DND-41 (cell line): Measurements from ENCODE around the gene NFATC2.
"Not testable (repeated sequence)": the region's sequence is repeated elsewhere in the genome, so short reads cannot be mapped to it uniquely, and the experiment has no call there.

Experiments
- ATAC-seq: fragments of 200-7000 bp; cut with Tn5 transposase; 3 replicates; pipeline ENCODE4 v1.9.1; 2021; ENCODE audit warnings: low read depth; ENCODE audit not compliant: insufficient read depth
- DNase-seq: peaks from one replicate; pipeline ENCODE4 v3.0.0-alpha.2; 2020
- H2AFZ ChIP-seq: 2 replicates; pipeline ENCODE4 v1.6.0; 2012; ENCODE audit warnings: low read depth, low read length
- H3K27ac ChIP-seq: 2 replicates; pipeline ENCODE4 v1.5.1; 2012; ENCODE audit warnings: low read length, inconsistent platforms
- H3K27me3 ChIP-seq: fragments of 200-600 bp; sonication (generic); 2 replicates; pipeline ENCODE4 v1.6.0; 2012; ENCODE audit warnings: low read length, mild to moderate bottlenecking, inconsistent platforms; ENCODE audit not compliant: insufficient read depth, poor library complexity
- H3K36me3 ChIP-seq: 2 replicates; pipeline ENCODE4 v1.5.1; 2012; ENCODE audit warnings: low read length, inconsistent platforms; ENCODE audit not compliant: insufficient read depth
- H3K4me1 ChIP-seq: 2 replicates; pipeline ENCODE4 v1.5.1; 2012; ENCODE audit warnings: mild to moderate bottlenecking, low read length; ENCODE audit not compliant: insufficient read depth
- H3K4me2 ChIP-seq: 2 replicates; pipeline ENCODE4 v1.6.0; 2012; ENCODE audit warnings: mild to moderate bottlenecking, moderate library complexity, low read length, inconsistent platforms; ENCODE audit not compliant: insufficient read depth
- H3K4me3 ChIP-seq, 2 experiments: fragments of 200-600 bp in 1 of 2; shearing (Covaris generic) in 1 of 2; 2 replicates each; pipeline ENCODE4 v1.5.1; 2012 to 2016; ENCODE audit warnings: inconsistent platforms in 2 of 2, low read length in 2 of 2, mild to moderate bottlenecking in 2 of 2, low read depth in 1 of 2, moderate library complexity in 1 of 2
- H3K79me2 ChIP-seq: 2 replicates; pipeline ENCODE4 v1.6.0; 2012; ENCODE audit warnings: low read length, inconsistent platforms; ENCODE audit not compliant: insufficient read depth
- H3K9ac ChIP-seq: 2 replicates; pipeline ENCODE4 v1.6.0; 2012; ENCODE audit warnings: low read depth, mild to moderate bottlenecking, inconsistent platforms, low read length, moderate library complexity
- H3K9me3 ChIP-seq: 2 replicates; pipeline ENCODE4 v1.5.1; 2012; ENCODE audit warnings: low read length, moderate library complexity, mild to moderate bottlenecking, inconsistent platforms; ENCODE audit not compliant: insufficient read depth, severe bottlenecking
- H4K20me1 ChIP-seq: 2 replicates; pipeline ENCODE4 v1.6.0; 2012; ENCODE audit warnings: low read length; ENCODE audit not compliant: insufficient read depth
- EZH2 ChIP-seq: IDR thresholded peaks from 3 replicates; pipeline ENCODE4 v1.6.1; 2012; ENCODE audit warnings: borderline replicate concordance, low read depth, mild to moderate bottlenecking, moderate library complexity, low read length, inconsistent platforms; ENCODE audit not compliant: severe bottlenecking
- TF ChIP-seq, protein P1 (sequence below): IDR thresholded peaks from 2 replicates; pipeline ENCODE4 v1.5.1; 2012; ENCODE audit warnings: borderline replicate concordance, low read length, moderate library complexity, mild to moderate bottlenecking; ENCODE audit not compliant: poor library complexity, severe bottlenecking; ENCODE audit errors: extremely low read depth

The NFATC2 gene

DNA sequence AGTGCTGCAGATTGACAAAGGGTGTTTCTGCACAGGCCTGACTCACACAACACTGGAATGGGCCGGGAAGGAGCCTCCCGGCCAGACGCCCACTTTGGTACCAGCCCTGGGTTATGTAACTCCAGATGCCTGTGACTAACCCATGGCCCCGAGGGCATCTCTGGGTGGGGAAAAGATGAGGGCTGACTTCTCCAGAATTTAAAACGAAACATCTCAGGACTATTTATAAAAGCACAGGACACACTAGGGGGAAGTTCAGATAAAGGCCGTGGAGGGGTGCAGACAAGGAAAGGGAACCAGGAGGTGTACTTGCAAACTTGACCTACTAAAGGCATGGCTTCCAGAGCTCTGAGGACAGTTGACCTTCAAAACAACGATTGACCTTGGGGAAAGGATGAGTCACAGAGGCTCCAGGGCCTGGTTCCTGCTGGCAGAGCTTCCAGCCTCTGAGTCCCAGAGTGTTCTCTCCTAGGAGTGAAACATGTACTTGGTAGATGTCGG lies 196.9 kb downstream of the NFATC2 start:
- Histone ChIP-seq H3K9me3 (peaks cover 2% of the 10 kb centered on the region), H3K79me2 (no peaks in the 10 kb centered on the region), H3K9ac (no peak overlapping the region), H2AFZ (no peak overlapping the region), H3K4me2 (no peak overlapping the region), H3K36me3 (no peaks in the 10 kb centered on the region), H3K27me3 (no peaks in the 10 kb centered on the region), H3K4me3 (no peak overlapping the region), H4K20me1 (no peaks in the 10 kb centered on the region), H3K27ac (no peak overlapping the region), H3K4me1 (no peaks in the 10 kb centered on the region)
- ATAC-seq (no peak), DNase-seq (no peak)
- no peak for TF ChIP-seq EZH2
- TF ChIP-seq, protein P1, sequence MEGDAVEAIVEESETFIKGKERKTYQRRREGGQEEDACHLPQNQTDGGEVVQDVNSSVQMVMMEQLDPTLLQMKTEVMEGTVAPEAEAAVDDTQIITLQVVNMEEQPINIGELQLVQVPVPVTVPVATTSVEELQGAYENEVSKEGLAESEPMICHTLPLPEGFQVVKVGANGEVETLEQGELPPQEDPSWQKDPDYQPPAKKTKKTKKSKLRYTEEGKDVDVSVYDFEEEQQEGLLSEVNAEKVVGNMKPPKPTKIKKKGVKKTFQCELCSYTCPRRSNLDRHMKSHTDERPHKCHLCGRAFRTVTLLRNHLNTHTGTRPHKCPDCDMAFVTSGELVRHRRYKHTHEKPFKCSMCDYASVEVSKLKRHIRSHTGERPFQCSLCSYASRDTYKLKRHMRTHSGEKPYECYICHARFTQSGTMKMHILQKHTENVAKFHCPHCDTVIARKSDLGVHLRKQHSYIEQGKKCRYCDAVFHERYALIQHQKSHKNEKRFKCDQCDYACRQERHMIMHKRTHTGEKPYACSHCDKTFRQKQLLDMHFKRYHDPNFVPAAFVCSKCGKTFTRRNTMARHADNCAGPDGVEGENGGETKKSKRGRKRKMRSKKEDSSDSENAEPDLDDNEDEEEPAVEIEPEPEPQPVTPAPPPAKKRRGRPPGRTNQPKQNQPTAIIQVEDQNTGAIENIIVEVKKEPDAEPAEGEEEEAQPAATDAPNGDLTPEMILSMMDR, result no peak

DNA sequence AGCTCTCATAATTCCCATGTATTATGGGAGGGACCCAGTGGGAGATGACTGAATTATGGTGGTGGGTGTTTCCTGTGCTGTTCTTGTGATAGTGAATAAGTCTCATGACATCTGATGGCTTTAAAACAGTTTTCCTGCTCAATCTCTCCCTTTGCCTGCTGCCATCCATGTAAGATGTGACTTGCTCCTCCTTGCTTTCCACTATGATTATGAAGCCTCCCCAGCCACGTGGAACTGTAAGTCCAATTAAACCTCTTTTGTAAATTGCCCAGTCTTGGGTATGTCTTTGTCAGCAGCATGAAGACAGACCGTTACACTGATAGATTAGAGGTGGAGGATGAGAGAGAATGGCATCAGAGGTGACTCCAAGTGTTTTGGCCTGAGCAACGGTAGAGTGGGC lies 198.7 kb downstream of the NFATC2 start:
- not testable (repeated sequence) for H3K27me3 ChIP-seq, DNase-seq, H3K9me3 ChIP-seq, H3K79me2 ChIP-seq, H3K9ac ChIP-seq, H3K4me1 ChIP-seq, H3K4me2 ChIP-seq, H2AFZ ChIP-seq, H3K27ac ChIP-seq, H4K20me1 ChIP-seq, H3K4me3 ChIP-seq, ATAC-seq, H3K36me3 ChIP-seq

DNA sequence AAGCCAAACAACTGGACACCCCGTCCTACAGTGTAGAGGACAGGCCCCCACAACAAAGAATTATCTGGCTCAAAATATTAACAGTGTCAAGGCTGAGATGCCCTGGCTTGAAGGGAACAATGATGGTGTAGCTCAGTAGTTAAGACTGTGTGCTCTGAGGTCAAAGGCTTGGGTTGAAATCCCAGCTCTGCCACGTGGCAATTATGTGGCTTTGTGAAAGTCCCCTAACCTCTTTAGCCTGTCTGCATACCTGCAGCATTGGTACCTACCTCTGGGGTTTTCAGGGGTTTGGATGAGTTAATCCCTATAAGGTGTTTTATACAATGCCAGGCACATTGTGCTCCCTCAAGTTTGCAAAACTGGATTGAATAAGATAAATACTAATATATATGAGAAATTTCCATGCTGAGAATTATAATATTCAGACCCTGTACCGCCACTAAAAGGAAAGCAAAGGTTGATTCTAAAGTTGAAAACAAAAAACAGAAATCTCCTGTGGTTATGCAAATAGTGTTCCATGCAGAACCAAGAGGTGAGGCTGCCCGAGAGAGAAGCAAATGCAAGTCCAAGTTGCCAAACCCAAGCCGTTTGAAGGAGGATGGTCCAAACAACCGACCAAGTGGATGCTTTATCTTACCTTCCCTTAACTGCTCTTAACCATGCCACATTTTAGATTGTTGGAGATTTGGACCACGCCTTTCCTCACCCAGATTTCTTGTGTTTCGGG lies 199.8 kb downstream of the NFATC2 start:
- Histone ChIP-seq H4K20me1 (no peaks in the 10 kb centered on the region), H3K79me2 (no peaks in the 10 kb centered on the region), H2AFZ (no peak overlapping the region), H3K4me3 (no peak overlapping the region), H3K27ac (no peak overlapping the region), H3K4me1 (no peaks in the 10 kb centered on the region), H3K27me3 (no peaks in the 10 kb centered on the region), H3K9ac (no peak overlapping the region), H3K36me3 (no peaks in the 10 kb centered on the region), H3K4me2 (no peak overlapping the region), H3K9me3 (peaks cover 2% of the 10 kb centered on the region)
- no peak for TF ChIP-seq EZH2
- TF ChIP-seq, protein P1, result no peak
- DNase-seq, result no peak
- ATAC-seq, result no peak

DNA sequence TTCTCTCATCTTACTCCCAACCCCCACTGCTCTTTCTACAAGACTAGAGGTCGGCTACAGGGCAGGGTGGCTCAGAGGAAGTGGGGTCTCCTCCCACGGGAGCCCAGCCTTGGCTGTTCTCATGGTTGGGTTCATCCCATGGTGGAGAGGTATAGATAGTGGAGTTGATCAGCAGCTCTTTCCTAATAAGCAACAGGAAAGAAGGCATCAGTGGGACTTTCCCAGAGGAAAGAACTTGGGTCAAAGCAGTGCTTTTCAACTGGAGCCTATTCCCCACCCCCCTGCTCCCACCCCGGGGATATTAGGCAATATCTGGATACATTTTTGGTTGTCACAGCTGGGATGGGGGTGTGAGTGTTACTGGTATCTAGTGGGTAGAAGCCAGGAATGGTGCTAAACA lies 200.9 kb downstream of the NFATC2 start:
- ATAC-seq (no peak), DNase-seq (no peak)
- TF ChIP-seq, protein P1, result no peak
- no peak for TF ChIP-seq EZH2
- Histone ChIP-seq H3K79me2 (no peaks in the 10 kb centered on the region), H3K9me3 (peaks cover 2% of the 10 kb centered on the region), H2AFZ (no peak overlapping the region), H3K36me3 (no peaks in the 10 kb centered on the region), H3K27ac (no peak overlapping the region), H3K27me3 (no peaks in the 10 kb centered on the region), H4K20me1 (no peaks in the 10 kb centered on the region), H3K4me1 (no peaks in the 10 kb centered on the region), H3K9ac (no peak overlapping the region), H3K4me2 (no peak overlapping the region), H3K4me3 (no peak overlapping the region)
